Measurements from ENCODE around the gene TMED3. TPM values are rescaled to one million over a fixed set of nuclear protein-coding genes. Genes with fewer than 3 reads are reported as not detected.

Gene TMED3
- total RNA-seq, 1 experiment from 2014 or later = 53.6 TPM

- Histone ChIP-seq H3K36me3 (ENCODE audit: control insufficient read depth in 1 of 2, insufficient read depth in 2 of 2, low read length in 2 of 2) (peaks cover 24 to 56% of the 10 kb centered on the region in 2 experiments), H3K9me3 (ENCODE audit: control insufficient read depth in 1 of 2, insufficient read depth in 1 of 2, low read depth in 1 of 2, low read length in 2 of 2) (no peaks in the 10 kb centered on the region), H3K4me3 (replicated peaks in 1 of 2; ENCODE audit: low read depth in 1 of 2, low read length in 2 of 2) (no peak overlapping the region), H3K9ac (ENCODE audit: low read length) (no peak overlapping the region), H3K4me2 (ENCODE audit: low read length) (peak overlapping the region; percentile 15; the same call in 1 of the 2 replicates), H3K27me3 (ENCODE audit: insufficient read depth, low read length) (no peaks in the 10 kb centered on the region), H3K79me2 (ENCODE audit: insufficient read depth, low read length) (peaks cover 79% of the 10 kb centered on the region), H3K27ac (ENCODE audit: low read depth, low read length) (no peak overlapping the region), H4K20me1 (ENCODE audit: insufficient read depth) (no peaks in the 10 kb centered on the region), H3K4me1 (ENCODE audit: control insufficient read depth in 1 of 2, insufficient read depth in 2 of 2, low read length in 2 of 2) (peaks cover 3 to 31% of the 10 kb centered on the region in 2 experiments; a peak in 3 of 4 replicates), H2AFZ (ENCODE audit: low read depth, low read length, poor library complexity, severe bottlenecking) (no peak overlapping the region), H3K9me2 (ENCODE audit: insufficient read depth) (no peaks in the 10 kb centered on the region)
- RAD21 ChIA-PET (ENCODE audit: low non-redundant PET in 1 of 2, low total read pairs in 2 of 2, uncharacterized antibody in 2 of 2, unreplicated experiment in 2 of 2) = no interaction called here
- BruUV-seq (replicated peaks) = no TSS peak
- intact Hi-C loops (cut with micrococcal nuclease) = no loop called here
- ATAC-seq = no peak
- DNase-seq (ENCODE audit: low read depth, low spot score) = no peak
- POLR2A ChIA-PET = no interaction called here
- TF ChIP-seq JUND (IDR thresholded peaks at IDR 0.05) = no peak
- no peak for TF ChIP-seq EZH2phosphoT487 (IDR thresholded peaks at IDR 0.05; ENCODE audit: borderline replicate concordance)
- TF ChIP-seq ZNF274 (IDR thresholded peaks at IDR 0.05; ENCODE audit: low read depth, low read length) = no peak
- TF ChIP-seq CEBPB (IDR thresholded peaks at IDR 0.05; ENCODE audit: low read depth) = no peak
- no peak for TF ChIP-seq TCF7L2 (IDR thresholded peaks at IDR 0.05; ENCODE audit: borderline replicate concordance, extremely low read depth, insufficient read depth, insufficient read length)
- no peak for TF ChIP-seq REST (IDR thresholded peaks at IDR 0.05; ENCODE audit: low read depth)
- TF ChIP-seq POLR2AphosphoS5 (IDR thresholded peaks at IDR 0.05; ENCODE audit: low read depth, low read length) = no peak
- TF ChIP-seq ZFX (IDR thresholded peaks at IDR 0.05) = no peak
- TF ChIP-seq CTCF (IDR thresholded peaks at IDR 0.05 in 2 of 3, conservative IDR thresholded peaks at IDR 0.05 in 1 of 3; ENCODE audit: borderline replicate concordance in 1 of 3, insufficient read depth in 1 of 3, low read depth in 2 of 3, low read length in 2 of 3) = no peak
- TF ChIP-seq ELF1 (IDR thresholded peaks at IDR 0.05; ENCODE audit: borderline replicate concordance, low read depth) = no peak
- TF ChIP-seq ATF3 (IDR thresholded peaks at IDR 0.05) = no peak
- TF ChIP-seq ZBTB33 (IDR thresholded peaks at IDR 0.05; ENCODE audit: extremely low read depth, insufficient replicate concordance, low read length) = no peak
- no peak for TF ChIP-seq MAX (IDR thresholded peaks at IDR 0.05)
- TF ChIP-seq YY1 (IDR thresholded peaks at IDR 0.05; ENCODE audit: extremely low read depth, insufficient replicate concordance, low read depth, low read length) = no peak
- TF ChIP-seq RAD21 (IDR thresholded peaks at IDR 0.05; ENCODE audit: low read depth) = no peak
- TF ChIP-seq SRF (IDR thresholded peaks at IDR 0.05; ENCODE audit: low read depth) = no peak
- TF ChIP-seq POLR2A (IDR thresholded peaks at IDR 0.05; ENCODE audit: borderline replicate concordance, extremely low read depth, insufficient read depth, insufficient read length) = no peak
- TF ChIP-seq EGR1 (IDR thresholded peaks at IDR 0.05; ENCODE audit: low read depth) = no peak
- TF ChIP-seq EZH2 (IDR thresholded peaks at IDR 0.05) = no peak
- TF ChIP-seq SP1 (IDR thresholded peaks at IDR 0.05; ENCODE audit: low read depth) = no peak
- CTCF ChIA-PET = no interaction called here
Observed at GRCh38 chr15:79314186-79314585, 3.3 kb downstream of the TMED3 start.
